H1 (cell line): ENCODE measurements around the gene VEPH1. TPM values are rescaled to one million over a fixed set of nuclear protein-coding genes. Genes with fewer than 3 reads are reported as not detected.

Experiments used
- CHD7 ChIP-seq: fragments of 300-600 bp; sonication (generic); IDR thresholded peaks from 2 replicates; pipeline ENCODE4 v1.7.1; 2012; ENCODE audit warnings: low read length, moderate library complexity, mild to moderate bottlenecking, inconsistent platforms; ENCODE audit not compliant: insufficient replicate concordance
- CTBP2 ChIP-seq: IDR thresholded peaks from 2 replicates; pipeline ENCODE4 v1.7.0; 2011; ENCODE audit warnings: borderline replicate concordance, mild to moderate bottlenecking, moderate library complexity, mixed read lengths, low read length; ENCODE audit not compliant: insufficient read depth, insufficient read length
- POLR2A ChIP-seq, 2 experiments: IDR thresholded peaks; 1 replicate in 1 of 2; 2 replicates in 1 of 2; pipeline ENCODE4 v1.6.1; 2011; ENCODE audit warnings: low read depth in 2 of 2, low read length in 2 of 2, mild to moderate bottlenecking in 2 of 2; ENCODE audit errors: control extremely low read depth in 1 of 2
- polyA plus RNA-seq, 7 experiments: library from polyadenylated mRNA; depleted of rRNA in 3 of 7; stranded (reverse) in 5 of 7; unstranded in 2 of 7; fragments of >200 nt in 5 of 7; fragments of 200-250 nt in 2 of 7; gene quantifications; 1 replicate in 5 of 7; 2 replicates in 1 of 7; 4 replicates in 1 of 7; pipeline versions ENCODE4 v1.2.1 to v1.2.3, GENCODE V29; 2011 to 2013; ENCODE audit warnings: missing spikeins in 2 of 7, mixed read lengths in 2 of 7
- total RNA-seq: library from RNA; stranded (reverse); fragmentation: NEBNext Ultra II Directional; extraction: Animal tissue kit (Norgen Biotek cat#: 25700); gene quantifications from 2 replicates; pipeline ENCODE4 v1.2.1, GENCODE V29; 2021

The VEPH1 gene
- total and polyA plus RNA-seq, 2 of the 8 experiments (the other 6 are each of a cell fraction or from before 2014, with no cell fraction given): 12.0 to 18.3 TPM

GRCh38 chr3:157444797-157445184 lies 58.4 kb downstream of the VEPH1 start (continued):
- no peak for TF ChIP-seq CHD7
- TF ChIP-seq CTBP2: no peak
- TF ChIP-seq POLR2A (IDR thresholded peaks at IDR 0.05; ENCODE audit: control extremely low read depth in 1 of 2, low read depth in 2 of 2, low read length in 2 of 2): no peak
